DMS 273 (cell line): ENCODE data around the gene LAMA3.
"Not testable (repeated sequence)": the region's sequence is repeated elsewhere in the genome, so short reads cannot be mapped to it uniquely, and the experiment has no call there.

Experiments used
- DNase-seq: peaks from one replicate; lab custom pipeline; 2025; ENCODE audit not compliant: unreplicated experiment; lab: John Stamatoyannopoulos, UW

The LAMA3 gene

DNA sequence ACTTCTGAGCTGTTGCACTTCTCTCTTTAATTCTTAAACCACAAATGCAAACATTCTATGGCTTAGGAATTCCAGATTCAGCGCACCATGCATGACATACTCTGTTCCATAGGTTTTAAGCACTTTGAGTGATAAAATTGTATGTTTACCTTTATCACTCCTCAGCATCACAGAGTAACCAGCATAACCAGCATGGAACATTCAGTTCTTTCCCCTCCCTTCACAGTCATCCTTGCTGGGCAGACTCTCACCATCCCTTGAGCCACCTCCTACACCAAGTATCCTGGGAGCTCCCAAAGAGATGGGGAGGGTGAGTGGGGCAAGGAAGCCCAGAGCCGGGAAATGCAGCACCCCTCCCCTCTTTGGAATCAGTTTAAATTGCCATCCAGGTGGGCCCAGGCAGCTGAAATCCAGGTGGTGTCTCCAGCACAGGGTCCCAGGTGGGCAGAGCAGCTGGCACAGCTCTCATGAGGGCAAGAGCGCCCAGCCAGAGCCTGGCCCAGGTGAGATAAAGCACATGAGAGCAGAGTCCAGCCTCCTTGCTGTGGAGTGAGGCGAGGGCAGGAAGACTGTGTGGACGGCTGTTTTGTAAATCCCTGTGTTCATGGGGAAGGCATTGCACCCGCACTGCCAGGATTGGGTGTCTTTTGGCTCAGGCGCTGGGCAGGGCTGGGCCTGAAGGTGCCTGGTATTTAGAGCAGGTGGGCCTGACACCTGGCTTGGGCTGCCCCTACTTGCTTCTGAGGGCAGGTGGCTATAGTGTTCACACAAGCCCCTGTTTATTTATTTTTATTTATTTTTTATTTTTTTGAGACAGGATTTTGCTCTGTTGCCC is 36.8 kb downstream of the LAMA3 start:
- DNase-seq: no peak

GRCh38 chr18:23727707-23728493 is 38.6 kb downstream of the LAMA3 start:
- no peak for DNase-seq

DNA sequence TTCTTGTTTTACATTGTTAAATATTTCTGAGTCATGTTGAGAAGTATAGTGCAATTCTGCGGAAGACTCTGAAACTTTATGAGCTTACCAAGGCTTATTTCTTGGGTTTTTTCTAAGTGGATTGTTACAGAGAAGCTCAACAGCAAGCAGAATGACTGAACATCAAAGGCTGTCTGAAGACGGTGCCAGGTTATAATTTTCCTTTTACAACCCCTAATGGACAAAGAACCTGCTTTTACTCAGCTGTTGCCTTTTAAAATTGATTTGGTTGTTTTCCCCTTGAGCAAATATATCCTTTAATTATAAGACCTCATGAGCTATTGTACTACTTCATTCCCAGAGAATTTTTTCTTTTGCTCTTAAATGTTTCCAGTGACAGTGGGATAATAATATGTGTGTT is 41.6 kb downstream of the LAMA3 start:
- DNase-seq: no peak

DNA sequence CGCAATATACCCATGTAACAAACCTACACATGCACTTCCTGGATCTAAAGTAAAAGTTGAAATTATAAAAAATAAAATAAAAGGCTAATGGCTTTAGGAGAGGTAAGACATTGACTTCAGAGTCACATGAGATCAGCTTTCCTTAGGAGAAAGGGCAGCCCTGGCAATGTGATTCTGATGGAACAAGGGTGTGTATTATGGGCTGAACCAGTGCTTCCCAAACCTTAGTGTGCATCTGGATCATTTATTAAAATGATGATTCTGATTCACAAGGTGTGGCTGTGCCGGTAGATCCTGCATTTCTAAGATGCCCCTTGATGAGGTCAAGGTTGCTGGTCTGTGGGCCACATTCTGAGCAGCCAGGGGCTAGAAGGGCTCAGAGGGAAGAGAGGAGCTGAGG is 42.6 kb downstream of the LAMA3 start:
- no peak for DNase-seq

DNA sequence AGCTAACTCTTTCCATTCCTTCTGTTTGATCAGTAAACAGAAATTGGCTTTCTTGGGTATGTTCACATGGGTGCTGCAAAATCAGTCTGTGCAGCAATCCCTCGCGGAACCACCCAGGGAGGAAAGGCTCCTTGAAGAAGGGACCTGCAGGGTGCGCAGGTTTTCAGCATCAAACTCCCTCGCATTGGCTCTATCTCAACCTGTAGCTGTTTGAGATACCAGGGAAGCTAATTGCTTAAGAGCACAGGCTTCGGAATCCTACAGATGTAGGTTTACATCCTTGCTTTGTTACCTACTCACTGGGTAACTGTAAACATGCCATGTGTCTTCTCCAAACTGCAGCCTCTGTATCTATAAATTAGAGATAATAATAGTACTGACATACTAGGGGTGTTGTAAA is 43.2 kb downstream of the LAMA3 start:
- no peak for DNase-seq

GRCh38 chr18:23733265-23733664 is 44.0 kb downstream of the LAMA3 start:
- not testable (repeated sequence) for DNase-seq

DNA sequence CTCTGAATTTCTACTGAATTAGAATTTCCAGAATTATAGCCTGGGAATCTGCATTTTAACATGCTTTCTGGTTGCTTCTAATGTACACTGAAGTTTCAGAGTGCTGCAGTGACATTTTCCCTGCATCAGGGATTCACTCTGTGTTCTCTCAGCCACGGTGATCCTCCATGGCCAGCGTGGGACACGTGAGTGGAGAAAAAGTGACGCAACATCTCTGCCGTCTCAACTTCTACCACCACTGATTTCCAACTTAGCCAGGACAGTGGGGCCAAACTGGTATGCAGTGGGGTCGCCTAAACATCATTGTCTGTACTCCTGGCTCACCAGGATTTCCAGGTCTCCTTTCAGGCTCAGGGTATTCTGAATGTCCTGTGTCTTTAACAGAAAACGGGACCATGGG is 44.6 kb downstream of the LAMA3 start:
- DNase-seq: no peak

DNA sequence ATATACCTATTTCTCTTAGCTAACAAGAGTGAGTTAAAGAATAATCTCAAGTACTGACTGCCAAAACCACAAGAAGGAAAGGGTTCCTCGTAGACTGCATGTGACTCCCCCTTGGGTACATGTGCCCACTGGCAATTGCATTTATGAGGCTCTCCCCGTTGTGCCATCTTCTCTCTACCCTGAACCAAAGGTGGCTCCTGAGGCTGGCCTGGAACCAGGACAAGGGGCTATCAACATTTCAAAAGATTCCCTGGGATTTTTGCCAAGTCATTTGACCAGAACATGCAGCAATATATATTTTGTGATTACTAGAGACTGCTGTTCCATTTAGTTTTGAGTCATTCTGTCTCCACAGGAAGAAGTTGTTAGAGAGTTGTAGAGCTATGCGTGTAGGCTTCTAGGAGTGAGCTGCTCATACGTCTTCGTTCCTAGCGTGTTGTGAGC is 45.8 kb downstream of the LAMA3 start:
- DNase-seq: peak; percentile 45

DNA sequence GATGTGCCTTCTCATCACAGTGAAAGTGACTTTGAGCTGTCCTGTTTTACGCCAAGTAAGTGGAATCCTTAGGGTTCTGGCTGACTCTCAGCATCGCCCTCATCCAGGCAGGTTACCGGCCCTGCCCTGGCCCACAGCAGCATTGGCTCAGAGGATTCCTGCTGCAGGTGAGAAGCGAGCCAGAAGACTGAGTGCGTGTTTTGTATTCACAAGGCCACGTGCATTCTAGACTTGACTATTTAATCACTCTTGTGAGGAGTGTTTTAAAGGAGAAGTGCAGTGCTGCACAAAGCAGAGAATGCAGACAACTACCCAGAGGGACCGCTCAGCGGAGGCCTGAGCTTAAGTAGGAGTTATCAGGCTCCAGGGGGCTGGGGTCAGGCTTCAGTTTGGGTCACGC is 48.3 kb downstream of the LAMA3 start:
- DNase-seq: no peak

GRCh38 chr18:23738151-23738550 is 48.9 kb downstream of the LAMA3 start:
- DNase-seq: peak; percentile 10

DNA sequence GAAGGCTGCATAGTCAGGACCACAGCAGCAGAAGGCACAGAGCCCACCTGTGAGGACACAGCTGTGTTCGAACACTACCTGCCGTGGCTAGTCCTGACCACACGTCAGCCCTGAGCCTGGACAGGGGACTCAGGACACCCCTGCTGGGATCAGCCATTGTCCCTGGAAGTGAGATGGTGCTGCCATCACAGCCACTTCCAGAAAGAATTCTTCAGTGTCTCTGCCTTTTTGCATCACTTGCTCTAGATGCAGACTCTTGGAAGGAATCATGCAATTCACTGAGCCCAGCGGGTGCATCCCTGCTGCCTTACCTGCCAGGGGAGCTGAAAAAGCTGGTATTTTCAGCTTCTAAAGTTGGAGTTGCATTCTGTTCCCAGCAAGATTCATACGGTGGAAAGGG is 49.3 kb downstream of the LAMA3 start:
- DNase-seq: no peak

- peak; percentile 96 for DNase-seq
These were observed 51.0 kb downstream of the LAMA3 start for GRCh38 chr18:23740105-23740830.

DNA sequence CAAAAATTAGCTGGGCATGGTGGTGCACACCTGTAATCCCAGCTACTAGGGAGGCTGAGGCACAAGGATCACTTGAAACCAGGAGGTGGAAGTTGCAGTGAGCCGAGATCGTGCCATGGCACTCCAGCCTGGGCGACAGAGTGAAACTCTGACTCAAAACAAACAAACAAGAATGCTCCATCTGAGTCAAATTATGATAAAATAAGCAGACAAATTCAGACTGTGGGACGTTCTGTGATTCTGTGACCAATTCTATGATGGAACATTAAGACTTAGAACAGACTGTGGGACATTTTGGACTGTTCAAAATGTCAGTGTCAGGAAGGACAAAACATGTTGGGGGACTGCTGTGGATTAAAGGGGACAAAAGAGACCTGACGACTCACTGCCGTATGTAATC is 52.7 kb downstream of the LAMA3 start:
- not testable (repeated sequence) for DNase-seq

DNA sequence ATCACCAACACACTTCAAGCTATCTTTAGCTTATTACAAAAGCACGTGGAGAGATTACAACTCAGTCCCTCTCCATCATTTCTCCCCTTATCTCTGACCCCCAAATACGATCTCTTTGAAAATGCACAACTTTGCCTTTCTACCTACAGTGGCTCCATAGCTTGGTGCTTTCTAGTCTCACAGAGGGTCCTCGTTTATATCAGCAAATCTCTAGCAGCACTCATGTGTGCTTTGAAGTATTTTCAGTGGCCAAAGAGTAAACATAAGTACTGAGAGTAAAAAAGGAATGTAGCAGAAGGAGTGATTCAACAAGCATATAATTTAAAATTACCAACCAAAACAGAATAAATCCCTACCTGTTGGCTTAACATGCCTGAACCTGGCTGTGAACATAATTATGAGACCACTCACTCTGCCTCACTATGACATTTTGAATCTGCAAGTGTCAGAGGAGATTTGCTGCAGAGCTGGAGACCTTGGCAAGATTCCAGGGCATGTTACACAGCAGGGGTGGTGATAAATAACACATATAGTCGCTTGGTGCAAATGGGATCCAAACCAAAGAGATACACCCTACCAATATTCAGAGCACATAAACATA is 54.6 kb downstream of the LAMA3 start:
- DNase-seq: peak; percentile 52

DNA sequence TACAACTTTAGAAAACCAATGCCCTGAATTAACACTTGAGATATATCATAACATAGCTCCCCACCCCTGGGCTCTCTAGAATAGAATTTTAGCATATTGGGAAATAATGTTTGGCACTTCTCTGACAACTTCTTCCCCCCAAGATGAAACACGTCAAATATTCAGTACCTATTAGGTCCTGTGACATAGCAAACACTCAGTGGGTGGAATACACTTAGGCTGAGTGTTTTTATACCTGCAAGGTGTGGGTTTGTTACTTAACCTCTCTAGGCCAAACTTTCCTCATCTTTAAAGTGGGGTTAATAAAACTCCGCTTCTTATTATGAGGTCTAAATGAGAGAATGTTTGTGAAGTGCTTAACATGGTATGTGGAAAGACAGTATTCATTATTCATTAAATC is 56.1 kb downstream of the LAMA3 start:
- no peak for DNase-seq

DNA sequence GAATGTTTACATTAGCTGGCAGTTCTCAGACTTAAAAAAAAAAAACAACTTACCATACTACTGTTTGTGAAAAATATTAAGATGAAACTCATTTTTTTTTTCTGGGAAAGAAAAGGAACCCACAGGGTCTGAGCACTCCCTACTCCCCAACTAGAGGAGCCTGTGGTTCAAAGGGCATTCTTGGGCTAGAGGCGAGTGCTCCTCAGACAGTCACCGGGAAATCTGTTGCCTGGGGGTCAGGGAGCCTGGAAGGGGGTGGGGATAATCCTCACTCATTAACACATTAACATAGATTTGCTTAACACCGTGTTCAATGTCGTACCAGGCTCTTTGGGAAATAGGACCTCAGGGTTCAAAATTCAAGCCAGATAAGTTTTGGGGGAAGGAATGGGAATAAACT is 57.6 kb downstream of the LAMA3 start:
- DNase-seq: no peak

DNA sequence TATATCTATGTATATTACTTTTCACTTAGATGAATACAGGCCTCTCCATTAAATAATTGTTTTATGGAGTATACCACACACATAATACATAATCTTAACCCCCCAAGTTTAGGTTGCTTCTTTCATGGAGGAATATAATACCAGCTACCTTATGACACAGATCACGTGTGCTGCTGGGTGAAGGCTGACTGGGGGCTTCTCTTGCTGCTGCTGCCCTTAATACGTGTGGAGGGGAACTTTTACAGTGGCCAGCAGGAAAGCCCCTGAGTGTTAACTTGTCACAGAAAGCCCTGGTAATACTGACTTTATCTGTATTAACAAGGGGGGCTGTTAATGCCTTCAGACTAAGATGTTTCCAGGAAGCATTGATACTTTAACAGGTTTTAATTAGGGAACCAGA is 63.1 kb downstream of the LAMA3 start:
- DNase-seq: no peak

GRCh38 chr18:23752796-23753195 is 63.5 kb downstream of the LAMA3 start:
- no peak for DNase-seq

- no peak for DNase-seq
These were observed 67.6 kb downstream of the LAMA3 start for GRCh38 chr18:23756590-23757436.

GRCh38 chr18:23757437-23757733 is 68.1 kb downstream of the LAMA3 start:
- DNase-seq: no peak

GRCh38 chr18:23758281-23758680 is 69.0 kb downstream of the LAMA3 start:
- DNase-seq: no peak
